ENCODE results near the gene TRPM6. TPM values are rescaled to one million over a fixed set of nuclear protein-coding genes. Genes with fewer than 3 reads are reported as not detected.

TRPM6 gene
- polyA plus RNA-seq, 1 experiment = 0.02 TPM

- no peak for TF ChIP-seq CTCF (IDR thresholded peaks at IDR 0.05; ENCODE audit: insufficient read depth, low read depth, low read length)
- no peaks in the 10 kb centered on the region for H3K36me3 ChIP-seq (ENCODE audit: control insufficient read depth, insufficient read depth, low read length)
- no peak overlapping the region for H3K4me3 ChIP-seq (ENCODE audit: low read depth, low read length)
- ChIA-PET POLR2A (no interaction called here), CTCF (interaction anchor here (0.6 to 1.0 kb wide), 3 partner anchors 12 to 285 kb away, joined by 3 to 5 read pairs (median 4); no protein-coding TSS in a partner anchor)
- 0 out of 2 replicates have a peak, but pooled peaks cover 2% of the 10 kb centered on the region for H3K27me3 ChIP-seq (ENCODE audit: control insufficient read depth, insufficient read depth, low read length)
- no peak for DNase-seq (ENCODE audit: low read depth)
These were observed 145.4 kb downstream of the TRPM6 start for GRCh38 chr9:74742191-74742790.

- ChIA-PET POLR2A (no interaction called here), CTCF (interaction anchor here (0.9 to 1.2 kb wide), 2 partner anchors 8 to 14 kb away, joined by 3 to 4 read pairs; no protein-coding TSS in a partner anchor)
- Histone ChIP-seq H3K27me3 (ENCODE audit: control insufficient read depth, insufficient read depth, low read length) (no peaks in the 10 kb centered on the region), H3K36me3 (ENCODE audit: control insufficient read depth, insufficient read depth, low read length) (no peaks in the 10 kb centered on the region), H3K4me3 (ENCODE audit: low read depth, low read length) (no peak overlapping the region)
- no peak for TF ChIP-seq CTCF (IDR thresholded peaks at IDR 0.05; ENCODE audit: insufficient read depth, low read depth, low read length)
- no peak for DNase-seq (ENCODE audit: low read depth)
These were observed 151.1 kb downstream of the TRPM6 start for GRCh38 chr9:74736646-74737045.

- ChIA-PET CTCF (interaction anchor here (0.9 to 1.2 kb wide), 2 partner anchors 8 to 15 kb away, joined by 3 to 4 read pairs; no protein-coding TSS in a partner anchor), POLR2A (no interaction called here)
- H3K27me3 ChIP-seq (ENCODE audit: control insufficient read depth, insufficient read depth, low read length) = no peaks in the 10 kb centered on the region
- DNase-seq (ENCODE audit: low read depth) = no peak
- H3K4me3 ChIP-seq (ENCODE audit: low read depth, low read length) = no peak overlapping the region
- TF ChIP-seq CTCF (IDR thresholded peaks at IDR 0.05; ENCODE audit: insufficient read depth, low read depth, low read length) = no peak
- no peaks in the 10 kb centered on the region for H3K36me3 ChIP-seq (ENCODE audit: control insufficient read depth, insufficient read depth, low read length)
These were observed 152.0 kb downstream of the TRPM6 start for GRCh38 chr9:74735761-74736160.

- Histone ChIP-seq H3K27me3 (ENCODE audit: control insufficient read depth, insufficient read depth, low read length) (no peaks in the 10 kb centered on the region; the same call in none of the 2 replicates), H3K4me3 (ENCODE audit: low read depth, low read length) (no peak overlapping the region; the same call in 1 of the 2 replicates), H3K36me3 (ENCODE audit: control insufficient read depth, insufficient read depth, low read length) (no peaks in the 10 kb centered on the region)
- ChIA-PET POLR2A (no interaction called here), CTCF (interaction anchor here (1.3 kb wide), 1 partner anchor 11 kb away, joined by 3 read pairs; no protein-coding TSS in a partner anchor)
- no peak for TF ChIP-seq CTCF (IDR thresholded peaks at IDR 0.05; ENCODE audit: insufficient read depth, low read depth, low read length)
- no peak for DNase-seq (ENCODE audit: low read depth)
These were observed 158.5 kb downstream of the TRPM6 start for GRCh38 chr9:74729136-74729695.

- H3K4me3 ChIP-seq (ENCODE audit: low read depth, low read length) = no peak overlapping the region
- DNase-seq (ENCODE audit: low read depth) = no peak
- CTCF ChIA-PET = interaction anchor here (0.6 kb wide), 1 partner anchor 8 kb away, joined by 3 read pairs; no protein-coding TSS in a partner anchor
- POLR2A ChIA-PET = no interaction called here
- H3K36me3 ChIP-seq (ENCODE audit: control insufficient read depth, insufficient read depth, low read length) = no peaks in the 10 kb centered on the region
- H3K27me3 ChIP-seq (ENCODE audit: control insufficient read depth, insufficient read depth, low read length) = no peaks in the 10 kb centered on the region; the same call in none of the 2 replicates
- no peak for TF ChIP-seq CTCF (IDR thresholded peaks at IDR 0.05; ENCODE audit: insufficient read depth, low read depth, low read length)
These were observed 159.5 kb downstream of the TRPM6 start for GRCh38 chr9:74728176-74728575.

Data from BJ (cell line).